ENCODE measurements around the gene PNMA6E.

DNA sequence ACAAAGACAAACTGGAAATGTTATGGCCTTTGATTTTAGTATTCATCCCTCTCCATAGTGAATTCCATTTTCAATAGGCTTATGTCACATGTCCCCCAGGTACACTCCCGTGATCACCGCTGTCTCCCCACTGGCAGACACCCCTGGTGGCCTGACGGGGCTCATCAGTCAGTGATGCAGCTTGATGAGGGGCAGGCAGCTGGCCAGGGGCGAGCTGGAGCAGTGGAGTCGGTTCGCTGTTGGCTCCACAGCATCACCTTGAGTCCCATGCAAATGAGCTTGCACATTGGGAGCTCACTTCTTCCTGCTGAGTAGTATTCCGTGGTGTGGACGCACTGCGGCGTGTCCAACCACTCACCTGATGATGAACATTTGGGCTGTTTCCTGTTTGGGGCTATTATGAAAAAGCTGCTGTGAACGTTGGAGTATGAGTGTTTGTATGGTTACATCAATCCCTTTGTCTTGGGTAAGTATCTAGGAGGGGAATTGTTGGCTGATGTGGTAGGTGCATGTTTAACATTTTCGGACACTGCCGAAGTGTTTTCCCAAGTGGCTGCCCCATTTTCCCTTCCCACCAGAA, 39.5 kb upstream of the PNMA6E start:
- no peak for TF ChIP-seq FOXK2 (IDR thresholded peaks at IDR 0.05)
- no peak for TF ChIP-seq FOXM1 (IDR thresholded peaks at IDR 0.05; ENCODE audit: borderline replicate concordance)
- TF ChIP-seq NFRKB (IDR thresholded peaks at IDR 0.05) = no peak
- TF ChIP-seq SUZ12 (IDR thresholded peaks at IDR 0.05) = no peak
- TF ChIP-seq, protein P1, sequence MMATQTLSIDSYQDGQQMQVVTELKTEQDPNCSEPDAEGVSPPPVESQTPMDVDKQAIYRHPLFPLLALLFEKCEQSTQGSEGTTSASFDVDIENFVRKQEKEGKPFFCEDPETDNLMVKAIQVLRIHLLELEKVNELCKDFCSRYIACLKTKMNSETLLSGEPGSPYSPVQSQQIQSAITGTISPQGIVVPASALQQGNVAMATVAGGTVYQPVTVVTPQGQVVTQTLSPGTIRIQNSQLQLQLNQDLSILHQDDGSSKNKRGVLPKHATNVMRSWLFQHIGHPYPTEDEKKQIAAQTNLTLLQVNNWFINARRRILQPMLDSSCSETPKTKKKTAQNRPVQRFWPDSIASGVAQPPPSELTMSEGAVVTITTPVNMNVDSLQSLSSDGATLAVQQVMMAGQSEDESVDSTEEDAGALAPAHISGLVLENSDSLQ (IDR thresholded peaks at IDR 0.05) = no peak
- TF ChIP-seq FOXA1 (IDR thresholded peaks at IDR 0.05) = no peak
- TF ChIP-seq BHLHE40 (IDR thresholded peaks at IDR 0.05; ENCODE audit: borderline replicate concordance) = no peak
- TF ChIP-seq ARNT (IDR thresholded peaks at IDR 0.05) = no peak
- TF ChIP-seq ELF4 (IDR thresholded peaks at IDR 0.05) = no peak
